Measurements from ENCODE around the gene ANKS1A.

ANKS1A gene

GRCh38 chr6:35043381-35044130 lies 154.5 kb downstream of the ANKS1A start:
- DNase-seq = no peak

- DNase-seq = no peak
Observed at GRCh38 chr6:35044145-35044745, 155.2 kb downstream of the ANKS1A start.

DNA sequence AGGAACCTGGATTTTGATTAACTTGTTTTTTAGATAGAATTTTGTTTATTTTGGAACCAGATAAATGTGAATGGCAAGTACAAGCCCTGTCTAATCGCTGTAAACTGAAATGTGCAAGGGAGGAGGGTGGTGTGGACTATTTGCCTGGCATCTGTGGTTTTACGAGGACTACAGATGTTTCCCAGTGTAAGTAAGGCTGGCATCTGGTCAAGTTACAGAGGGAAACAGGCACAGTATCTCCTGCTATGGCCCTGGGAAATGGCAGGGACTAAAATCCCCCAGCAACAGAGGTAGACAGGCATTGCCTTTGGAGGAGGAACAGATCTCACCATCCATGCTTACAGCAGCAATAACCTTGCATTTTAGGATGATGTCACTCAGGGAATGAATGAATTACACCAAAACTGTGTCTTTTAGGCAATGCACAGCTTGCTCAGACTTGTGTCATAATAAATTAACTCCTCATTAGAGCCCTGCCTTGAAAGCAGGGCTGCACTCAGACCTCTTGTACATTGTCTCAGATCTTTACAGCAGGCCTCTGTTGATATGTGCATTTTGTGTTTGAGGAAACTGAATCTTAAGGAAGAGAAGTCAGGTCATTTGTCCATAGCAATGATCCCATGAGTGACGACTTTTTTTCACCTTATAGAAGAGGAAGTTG lies 155.8 kb downstream of the ANKS1A start:
- DNase-seq = no peak

- DNase-seq = no peak
Observed at GRCh38 chr6:35046103-35046502, 157.0 kb downstream of the ANKS1A start.

DNA sequence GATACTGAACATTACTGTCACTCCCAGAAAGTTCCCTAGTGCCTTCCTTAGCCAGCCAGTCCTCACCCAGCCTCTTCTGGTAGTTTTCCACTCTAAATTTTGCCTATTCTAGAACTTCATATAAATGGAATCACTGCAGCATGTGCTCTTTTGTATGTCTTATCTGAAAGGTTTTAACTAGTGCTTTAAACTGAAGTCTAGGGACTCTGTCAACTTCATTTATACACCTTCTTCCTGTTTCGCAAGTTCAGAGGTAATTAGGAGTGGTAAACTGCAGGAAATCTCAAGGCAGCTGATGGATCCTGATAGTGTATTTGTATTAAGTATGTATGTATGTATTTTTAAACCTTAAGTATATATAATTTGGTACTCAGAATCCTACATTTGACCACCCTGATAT lies 157.8 kb downstream of the ANKS1A start:
- no peak for DNase-seq

- no peak for DNase-seq
Observed at GRCh38 chr6:35047265-35048011, 158.4 kb downstream of the ANKS1A start.

- no peak for DNase-seq
Observed at GRCh38 chr6:35048031-35048613, 159.1 kb downstream of the ANKS1A start.

- DNase-seq = no peak
Observed at GRCh38 chr6:35048631-35049083, 159.6 kb downstream of the ANKS1A start.

DNA sequence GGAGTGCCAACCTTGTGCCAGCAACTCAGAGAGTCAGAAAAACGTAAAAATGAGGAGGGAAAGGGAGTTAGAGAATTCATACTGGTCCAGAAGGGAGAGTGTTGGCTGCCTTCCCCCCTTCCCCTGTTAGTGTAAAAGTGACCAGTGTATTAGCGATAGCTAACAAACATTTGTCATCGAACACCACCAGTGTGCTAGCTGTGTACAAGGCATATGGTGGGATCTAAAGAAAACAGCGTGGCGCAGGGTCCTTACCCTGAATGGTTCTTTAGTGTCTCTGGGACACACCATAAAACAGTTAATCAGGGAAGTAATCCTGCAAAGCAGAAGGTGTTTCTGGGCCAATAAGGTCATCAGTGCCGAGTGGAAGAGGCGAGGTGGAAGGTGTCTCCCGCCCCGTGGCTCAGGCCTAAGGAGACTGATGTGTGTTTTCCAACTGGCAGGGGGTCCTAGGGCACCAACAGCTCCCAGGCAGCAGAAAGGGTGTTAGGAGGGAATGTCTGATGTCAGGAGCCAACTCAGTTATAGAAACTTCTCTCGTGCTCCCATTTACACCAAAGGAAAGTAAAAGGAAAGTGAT lies 160.2 kb downstream of the ANKS1A start:
- DNase-seq = no peak

DNA sequence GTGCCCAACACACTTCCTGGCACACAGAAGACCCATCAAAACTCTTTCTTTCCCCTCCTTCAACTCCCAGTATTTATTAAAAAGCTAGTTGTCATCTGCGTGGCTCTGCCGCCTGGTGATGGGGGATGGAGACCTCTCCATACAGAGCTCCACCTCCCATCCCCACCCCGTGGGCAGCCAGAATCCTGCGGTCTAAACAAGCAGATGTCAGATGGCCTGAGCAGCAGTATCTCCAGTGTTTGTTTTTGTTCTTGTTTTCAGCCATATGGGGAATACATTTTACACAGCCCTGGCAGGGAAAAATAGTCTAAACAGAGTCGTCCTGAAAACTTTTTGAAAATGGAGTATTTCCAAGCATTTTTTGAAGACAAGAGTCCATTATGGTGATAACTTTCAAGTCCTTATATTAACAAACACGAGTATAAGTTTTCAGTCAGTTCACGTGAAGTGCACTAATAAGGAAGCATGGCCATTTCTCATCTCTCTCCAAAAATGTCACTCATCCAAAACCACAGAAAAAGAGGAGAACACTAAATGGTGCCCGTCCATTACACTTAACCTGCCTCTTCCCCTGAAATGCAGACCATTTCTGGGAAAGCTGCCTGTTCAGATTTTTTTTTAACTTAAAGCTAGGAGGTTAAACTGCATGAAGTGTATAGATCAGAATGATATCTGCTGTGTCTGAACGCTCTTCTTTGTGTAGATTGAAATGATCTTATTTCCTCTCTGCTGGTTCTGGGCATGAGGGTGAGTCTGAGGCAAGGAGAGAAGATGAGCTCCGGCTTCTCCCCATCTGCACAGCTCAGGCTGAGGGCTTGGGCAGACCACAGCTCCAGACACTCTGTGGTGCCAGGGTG lies 161.1 kb downstream of the ANKS1A start:
- no peak for DNase-seq

DNA sequence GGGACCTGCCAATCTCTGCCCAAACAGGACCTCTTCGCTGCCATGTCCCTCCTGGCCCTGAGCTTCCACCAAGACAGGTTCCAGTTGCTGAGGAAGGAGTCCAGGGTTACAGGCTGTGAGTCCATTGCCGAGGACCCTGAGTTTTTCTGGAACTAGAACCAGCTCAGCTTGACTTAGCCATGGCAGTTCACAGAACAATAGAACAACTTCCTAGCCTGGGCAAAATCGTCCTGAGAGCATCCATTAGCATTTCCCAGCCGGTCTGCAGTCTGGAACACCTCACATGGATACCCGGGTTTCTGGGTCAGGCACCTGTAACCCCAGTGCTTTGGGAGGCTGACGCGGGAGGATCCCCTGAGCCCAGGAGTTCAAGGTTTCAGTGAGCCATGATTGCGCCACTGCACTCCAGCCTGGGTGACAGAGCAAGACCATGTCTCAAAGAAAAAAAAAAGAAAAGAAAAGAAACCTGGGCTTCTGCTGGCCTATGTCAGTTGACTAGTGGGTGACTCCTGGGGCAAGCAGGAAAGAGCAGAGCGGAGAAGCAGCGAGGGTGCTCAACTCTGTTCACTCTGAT lies 161.8 kb downstream of the ANKS1A start:
- no peak for DNase-seq

DNA sequence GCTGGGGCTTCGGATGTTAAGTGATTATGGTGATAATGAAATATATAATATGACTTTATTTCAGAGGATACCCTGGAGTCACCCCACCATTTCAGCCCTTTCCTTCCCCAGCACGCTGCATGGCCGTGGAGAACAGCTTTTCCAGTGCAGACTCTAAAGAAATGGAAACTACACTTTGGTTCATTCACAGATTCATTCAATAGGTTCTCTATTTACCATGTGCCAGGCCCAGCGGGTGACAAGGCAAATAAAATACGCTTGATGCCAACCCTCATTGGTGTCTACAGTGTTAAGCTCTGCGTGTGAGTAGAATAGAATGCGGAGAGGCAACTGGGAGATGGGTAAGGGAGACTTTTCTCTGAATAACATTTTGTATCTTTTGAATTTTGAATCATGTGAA lies 162.3 kb downstream of the ANKS1A start:
- no peak for DNase-seq

DNA sequence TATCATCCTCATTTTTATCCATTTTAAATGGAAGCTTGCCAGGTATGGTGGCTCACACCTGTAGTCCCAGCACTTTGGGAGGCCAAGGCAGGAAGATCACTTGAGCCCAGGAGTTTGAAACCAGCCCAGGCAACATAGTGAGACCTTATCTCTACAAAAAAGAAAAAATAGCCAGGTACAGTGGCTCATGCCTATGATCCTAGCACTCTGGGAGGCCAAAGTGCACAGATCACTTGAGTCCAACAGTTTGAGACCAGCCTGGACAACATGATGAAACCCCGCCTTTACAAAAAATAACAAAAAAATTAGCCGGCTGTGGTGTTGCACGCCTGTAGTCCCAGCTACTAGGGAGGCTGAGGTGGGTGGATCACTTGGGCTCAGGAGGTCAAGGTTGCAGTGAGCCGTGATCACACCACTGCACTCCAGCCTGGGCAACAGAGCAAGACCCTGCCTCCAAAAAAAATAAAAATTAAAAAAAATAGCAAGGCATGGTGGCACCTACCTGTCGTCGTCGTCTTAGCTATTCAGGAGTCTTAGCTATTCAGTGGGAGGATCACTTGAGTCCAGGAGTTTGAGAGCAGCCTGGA lies 163.0 kb downstream of the ANKS1A start:
- no peak for DNase-seq

DNA sequence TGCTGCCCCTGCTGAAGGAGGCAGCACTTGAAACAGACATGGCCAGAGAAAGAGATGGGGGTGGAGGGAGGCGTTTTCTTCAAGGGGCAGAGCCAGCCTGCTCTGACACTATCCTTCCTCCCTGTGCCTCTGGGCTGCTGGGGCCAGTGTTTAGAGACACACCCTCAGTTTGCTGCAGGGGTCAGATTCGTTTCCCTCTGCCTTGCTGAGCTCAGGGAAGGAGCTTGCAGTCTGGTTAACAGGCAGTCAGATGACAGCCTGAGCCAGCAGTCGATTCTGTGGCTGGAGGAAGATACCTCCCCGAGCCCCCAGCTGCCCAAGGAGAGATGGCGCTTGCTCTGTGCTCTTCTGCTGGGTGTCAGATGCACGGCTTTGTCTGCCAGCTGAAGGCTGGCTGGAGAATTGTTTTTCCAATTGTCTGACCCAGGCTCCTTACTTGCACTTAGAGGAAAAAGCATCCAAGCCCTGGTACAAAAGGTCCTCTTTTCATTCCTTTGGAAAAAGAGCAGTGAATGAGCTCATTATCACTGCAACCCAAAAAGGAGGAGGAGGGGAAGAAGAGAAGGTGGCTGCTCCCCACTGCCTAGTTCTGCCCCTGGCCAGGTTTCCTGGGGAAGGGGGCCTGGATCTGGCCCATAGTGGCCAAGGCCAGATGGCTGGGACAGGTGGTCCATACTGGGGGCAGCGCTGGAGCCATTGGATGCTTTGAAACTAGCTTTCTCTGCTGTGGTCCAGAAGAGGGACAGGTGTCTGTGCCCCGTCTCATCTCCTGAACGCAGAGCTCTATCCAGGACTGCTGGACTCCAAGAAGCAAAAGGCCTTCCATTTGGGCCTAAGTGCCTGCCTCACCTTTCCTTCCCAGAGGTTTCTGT lies 163.9 kb downstream of the ANKS1A start:
- no peak for DNase-seq

DNA sequence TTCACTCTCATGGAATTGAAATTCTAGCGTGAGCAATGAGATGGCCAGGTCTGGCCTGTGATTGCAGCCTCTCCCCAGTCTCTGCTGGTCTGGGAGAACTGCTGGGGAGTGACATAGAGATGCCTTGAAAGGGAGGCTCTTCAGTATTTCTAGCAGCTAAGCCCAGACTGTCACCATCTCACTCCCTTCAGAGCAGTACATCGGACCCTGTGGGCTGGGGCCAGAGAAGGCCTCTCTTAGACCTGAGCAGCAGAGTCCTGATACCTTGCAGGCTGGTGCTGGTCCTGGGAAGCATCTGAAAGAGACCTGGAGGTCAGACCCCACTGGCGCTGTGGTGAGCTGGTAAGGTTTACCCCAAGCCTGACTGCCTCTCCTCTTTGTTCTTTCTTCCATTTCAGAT lies 164.6 kb downstream of the ANKS1A start:
- DNase-seq = no peak

- DNase-seq = no peak
Observed at GRCh38 chr6:35054106-35054742, 165.2 kb downstream of the ANKS1A start.

DNA sequence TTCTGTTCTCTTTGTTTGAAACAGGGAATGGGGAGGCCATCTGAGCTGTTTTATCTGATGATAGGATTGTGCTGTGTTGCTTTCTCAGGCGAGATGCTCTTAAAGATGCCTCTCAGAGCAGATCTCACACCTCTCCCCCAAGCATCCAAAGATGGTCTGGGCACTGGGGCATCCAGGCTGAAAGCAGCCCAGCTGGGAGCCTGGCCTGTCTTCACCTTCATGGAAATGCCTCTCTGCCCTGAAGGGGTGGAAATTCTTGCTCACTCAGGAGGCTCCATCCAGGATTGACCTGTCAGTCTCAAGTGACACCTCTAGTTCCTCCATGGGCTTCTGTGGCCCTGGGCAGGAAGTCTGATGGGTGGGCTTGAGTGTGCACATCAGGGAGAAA lies 165.7 kb downstream of the ANKS1A start:
- DNase-seq = no peak

- DNase-seq = no peak
Observed at GRCh38 chr6:35055891-35056290, 166.8 kb downstream of the ANKS1A start.

GRCh38 chr6:35056952-35057351 lies 167.9 kb downstream of the ANKS1A start:
- no peak for DNase-seq

Data from T-helper 9 cell (primary cell).